PC-3 (cell line): ENCODE measurements around the gene ATP11C.

Experiments used
- CTCF ChIP-seq: fragments of 300-600 bp; sonication (generic); conservative IDR thresholded peaks from 2 replicates; pipeline ENCODE4 v1.5.1; 2017; ENCODE audit warnings: antibody characterized with exemption, low read depth, mild to moderate bottlenecking, low read length
- EZH2phosphoT487 ChIP-seq: fragments of 300-600 bp; sonication (generic); IDR thresholded peaks from 2 replicates; pipeline ENCODE4 v1.6.1; 2018; ENCODE audit warnings: mild to moderate bottlenecking, antibody characterized with exemption, low read length, borderline replicate concordance

DNA sequence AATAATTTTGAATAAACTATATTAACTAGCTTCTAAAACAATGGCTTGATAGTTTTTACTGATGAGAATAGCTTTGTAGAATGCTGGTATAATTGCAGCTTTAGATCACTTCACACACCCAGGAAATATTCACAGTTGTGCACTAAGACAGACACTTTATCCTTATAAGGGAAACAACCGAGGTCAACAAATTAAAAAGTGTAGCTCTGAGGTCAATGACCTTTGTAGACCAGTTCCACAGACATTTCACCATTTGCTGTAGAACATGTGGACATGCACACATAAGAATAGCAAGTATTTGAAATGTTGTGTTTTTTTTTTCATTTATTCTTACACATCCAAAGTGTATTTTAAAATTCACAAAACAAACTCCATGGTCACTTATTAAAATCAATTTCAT, 148.9 kb downstream of the ATP11C start:
- TF ChIP-seq CTCF: no peak
- no peak for TF ChIP-seq EZH2phosphoT487
